HG02678 (cell line): ENCODE measurements around the gene RPH3AL.
"Not testable (repeated sequence)": the region's sequence is repeated elsewhere in the genome, so short reads cannot be mapped to it uniquely, and the experiment has no call there.

Experiments used
- ATAC-seq: cut with Tn5 transposase; IDR thresholded peaks from one replicate; pipeline ENCODE4 v1.9.1; 2021; ENCODE audit warnings: mild to moderate bottlenecking, moderate library complexity; ENCODE audit not compliant: unreplicated experiment

The RPH3AL gene

DNA sequence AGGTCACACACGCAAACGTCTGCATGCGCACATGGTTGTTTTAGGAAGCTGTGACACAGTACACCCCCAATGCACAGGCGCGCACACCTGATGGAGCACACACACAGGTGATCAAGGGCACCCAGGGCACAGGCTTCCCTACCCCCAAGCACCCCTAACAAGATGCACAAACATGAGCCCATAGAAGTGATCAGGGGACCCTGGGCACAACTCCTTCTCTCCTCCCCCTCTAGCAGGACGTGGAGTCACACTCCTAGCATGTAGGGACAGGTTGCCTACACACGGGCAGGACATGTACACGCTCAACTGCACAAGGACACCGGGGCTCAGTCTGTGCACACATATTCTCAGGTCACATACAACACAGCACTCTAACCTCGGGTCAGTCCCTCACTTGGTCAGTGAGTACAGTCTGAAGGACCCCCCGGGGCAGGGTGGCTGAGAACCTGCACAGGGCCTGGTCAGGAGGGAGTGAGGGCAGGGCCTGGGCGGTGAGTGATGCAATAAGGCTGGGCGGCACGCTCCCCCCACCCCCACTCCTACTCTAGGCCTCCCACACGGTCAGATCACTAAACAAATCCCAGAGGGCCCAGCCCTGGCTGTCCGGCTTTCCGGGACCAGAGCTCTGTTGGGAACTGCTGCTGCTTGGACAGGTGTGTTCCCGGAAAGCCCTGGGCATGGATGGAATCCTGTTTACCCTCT, 170.4 kb downstream of the RPH3AL start:
- ATAC-seq: no peak

DNA sequence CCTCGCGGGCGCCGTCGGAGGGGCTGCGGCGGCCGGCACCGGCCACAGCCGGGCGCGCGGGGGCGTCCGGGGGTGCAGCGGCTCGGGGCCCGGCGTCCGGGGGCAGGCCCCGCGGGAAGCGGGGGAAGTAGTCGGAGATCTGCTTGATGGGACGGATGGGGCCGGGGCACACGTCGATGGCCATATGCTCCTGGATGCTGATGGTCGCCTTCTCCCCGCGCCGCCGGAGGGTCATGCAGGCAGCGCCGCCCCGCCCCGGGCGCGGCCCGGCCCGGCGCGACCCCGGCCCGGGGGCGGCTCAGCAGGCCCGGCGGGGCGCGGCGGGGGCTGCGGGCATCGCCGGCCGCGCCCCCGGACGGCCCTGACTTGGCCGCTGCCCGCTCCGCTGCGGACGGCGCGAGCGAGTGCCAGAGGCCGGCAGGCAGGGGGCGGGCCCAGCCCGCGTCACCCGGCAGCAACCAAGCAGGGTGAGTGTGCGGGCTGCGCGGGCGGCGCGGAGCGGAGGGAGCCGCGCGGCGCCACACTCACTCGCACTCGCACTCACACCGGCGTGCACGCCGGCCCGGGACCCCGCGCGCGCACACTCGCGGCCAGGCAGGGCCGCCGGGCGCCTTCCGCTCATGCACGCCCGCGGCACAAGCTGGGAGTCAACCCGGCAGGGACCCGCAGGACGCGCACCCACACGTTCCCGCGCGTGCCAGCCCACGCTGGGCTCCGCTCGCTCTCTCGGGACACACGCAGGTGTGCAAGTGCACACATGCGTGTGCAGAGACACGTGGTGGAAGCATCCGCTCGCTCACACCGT, 171.2 kb downstream of the RPH3AL start, which contains the start of gene DOC2B:
Gene DOC2B (minus strand): TSS at position 406 of the 805 bp plus-strand sequence. CDS start 171 bp downstream, at position 235.
- no peak for ATAC-seq

DNA sequence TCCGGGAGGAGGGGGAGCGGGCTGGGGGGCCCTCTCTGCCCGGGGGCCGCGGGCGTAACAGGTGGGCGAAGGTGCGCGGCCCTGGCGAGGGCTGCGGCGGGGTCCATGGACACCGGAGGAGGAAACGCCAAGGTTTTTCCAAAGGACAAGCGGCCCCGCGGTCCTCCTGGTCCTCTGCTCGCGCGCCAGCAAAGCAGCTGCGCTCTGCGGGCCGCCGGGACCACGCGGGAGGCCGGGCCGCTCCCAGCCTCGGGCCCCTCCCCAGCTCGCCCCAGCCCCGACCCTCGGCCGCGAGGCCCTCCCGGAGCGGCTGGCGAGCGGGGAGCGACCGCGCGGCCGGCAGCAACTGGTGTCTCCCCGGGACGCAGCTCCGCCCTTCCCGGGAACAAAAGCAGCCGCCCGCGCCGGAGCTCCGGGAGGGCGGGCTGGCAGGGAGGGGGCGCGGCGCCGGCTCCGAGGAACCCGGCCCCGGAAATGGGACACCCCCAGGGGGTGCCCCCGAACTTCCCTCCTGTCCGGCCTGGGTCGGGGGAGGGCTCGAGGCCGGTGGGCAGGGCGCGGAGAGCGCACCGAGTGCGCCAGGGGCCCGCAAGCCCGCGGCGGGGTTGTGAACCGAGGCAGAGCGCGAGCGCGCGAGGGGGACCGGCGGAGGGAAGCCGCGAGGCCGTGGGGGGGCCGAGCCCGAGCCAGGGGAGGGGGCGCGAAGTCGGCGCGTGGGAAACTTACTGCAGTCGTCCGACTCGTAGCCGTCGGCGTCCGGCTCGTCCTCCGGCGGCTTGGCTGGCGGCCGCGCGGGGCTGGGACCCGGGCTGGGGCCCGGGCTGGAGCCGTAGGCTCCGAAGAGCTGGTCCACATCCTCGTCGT, 172.0 kb downstream of the RPH3AL start:
- no peak for ATAC-seq

GRCh38 chr17:179781-180380, 172.7 kb downstream of the RPH3AL start:
- ATAC-seq: no peak

DNA sequence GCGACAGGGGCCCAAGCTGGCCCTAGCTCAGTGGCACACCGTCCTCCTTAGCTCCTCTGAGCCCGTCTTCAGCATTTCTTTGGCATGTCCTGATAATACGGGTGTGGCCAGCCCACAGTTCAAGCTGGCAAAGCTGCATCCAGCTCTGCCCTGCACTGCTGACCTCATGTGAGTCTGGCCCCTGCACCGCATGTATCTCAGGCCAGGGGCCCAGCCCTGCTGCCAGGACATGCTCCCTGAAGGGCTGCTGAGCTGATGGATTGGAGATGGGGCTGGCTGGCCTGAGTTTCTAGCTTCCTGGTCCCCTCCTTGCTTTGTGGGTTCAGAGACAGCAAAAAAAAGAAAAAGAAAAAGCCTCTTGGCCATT, 173.6 kb downstream of the RPH3AL start:
- no peak for ATAC-seq

DNA sequence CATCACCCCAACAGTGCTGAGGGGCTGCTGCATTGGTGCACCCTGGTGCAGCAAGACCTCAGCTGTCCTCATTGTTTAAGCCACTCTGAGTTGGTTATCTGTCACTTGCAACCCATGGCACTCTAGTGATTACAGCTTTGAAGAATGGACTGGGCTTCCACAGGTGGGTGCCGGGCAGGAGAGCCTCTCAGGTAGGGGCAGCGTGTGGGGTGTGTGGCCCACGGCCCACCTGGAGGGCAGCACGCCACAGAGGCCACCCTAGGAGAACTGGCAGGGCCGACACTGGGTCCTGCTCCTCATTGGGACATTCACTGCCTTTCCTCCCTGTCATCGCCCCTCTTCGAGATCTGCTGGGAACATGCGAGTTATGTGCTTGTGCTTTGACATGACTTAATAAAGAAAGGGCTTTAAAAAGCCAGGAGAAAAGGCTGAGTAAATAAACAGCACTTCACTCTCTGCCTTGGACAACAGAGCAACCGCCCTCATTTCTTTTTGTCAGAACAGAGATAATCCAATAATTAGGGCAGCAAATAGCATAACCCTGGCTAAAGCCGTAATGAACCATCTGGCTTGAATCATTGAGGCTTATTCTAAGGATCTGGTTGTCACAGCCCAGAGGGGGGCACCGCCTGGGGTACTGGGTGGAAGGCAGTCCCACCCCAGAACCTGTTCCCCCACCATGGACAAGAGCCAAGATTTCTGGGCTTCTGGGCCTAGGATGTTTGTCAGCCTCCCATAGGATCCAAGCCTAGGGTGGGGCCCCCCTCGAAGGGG, 174.1 kb downstream of the RPH3AL start:
- no peak for ATAC-seq

GRCh38 chr17:177762-178161, 174.8 kb downstream of the RPH3AL start:
- ATAC-seq: no peak

DNA sequence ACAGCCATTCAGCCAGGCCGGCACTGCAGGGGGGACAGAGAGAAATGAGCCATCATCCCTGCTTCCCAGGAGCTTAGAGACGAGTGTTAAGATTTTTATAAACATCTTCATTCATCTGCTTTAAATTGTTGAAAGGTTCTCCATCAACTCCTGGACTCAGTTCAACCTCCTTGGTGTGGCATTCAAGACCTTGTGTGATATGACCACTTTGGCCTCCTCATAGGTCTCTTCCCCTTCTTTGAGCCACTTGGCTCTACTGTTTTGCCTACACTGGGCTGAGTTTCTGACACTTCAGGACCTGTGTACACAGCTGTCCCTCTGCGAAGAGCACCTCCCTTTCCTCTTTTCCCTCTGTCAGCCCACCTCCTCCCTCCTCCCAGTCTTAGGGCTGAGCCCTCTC, 175.5 kb downstream of the RPH3AL start:
- no peak for ATAC-seq

GRCh38 chr17:173166-173911, 179.3 kb downstream of the RPH3AL start:
- no peak for ATAC-seq

- no peak for ATAC-seq
Observed at GRCh38 chr17:172401-172800, 180.2 kb downstream of the RPH3AL start.

- no peak for ATAC-seq
Observed at GRCh38 chr17:171871-172270, 180.7 kb downstream of the RPH3AL start.

DNA sequence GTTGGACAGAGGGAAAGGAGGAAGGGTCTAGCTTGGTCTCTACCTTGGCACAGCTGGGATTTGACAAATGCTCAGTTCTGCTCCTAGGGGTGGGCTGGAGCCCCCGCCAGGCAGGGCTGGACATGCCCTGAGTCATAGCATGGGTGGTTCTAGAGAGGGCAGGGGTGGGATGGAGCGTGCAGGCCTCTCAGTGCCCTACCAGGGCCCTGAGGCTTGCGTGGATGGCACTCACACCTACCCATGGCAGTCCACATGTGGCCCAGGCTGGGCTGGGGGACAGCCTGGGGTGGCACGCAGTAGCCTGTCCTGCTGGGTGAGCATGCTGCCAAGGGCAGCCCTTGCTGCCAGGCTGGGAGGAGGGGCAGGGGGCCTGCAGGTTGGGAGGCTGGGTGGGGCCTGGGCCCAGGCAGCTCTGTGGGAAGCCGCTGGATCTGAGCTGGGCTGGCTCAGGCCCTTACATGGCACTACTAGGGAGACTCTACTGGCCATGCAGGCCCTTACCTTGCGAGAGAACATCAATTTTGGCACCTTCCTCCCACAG, 182.4 kb downstream of the RPH3AL start:
- no peak for ATAC-seq

DNA sequence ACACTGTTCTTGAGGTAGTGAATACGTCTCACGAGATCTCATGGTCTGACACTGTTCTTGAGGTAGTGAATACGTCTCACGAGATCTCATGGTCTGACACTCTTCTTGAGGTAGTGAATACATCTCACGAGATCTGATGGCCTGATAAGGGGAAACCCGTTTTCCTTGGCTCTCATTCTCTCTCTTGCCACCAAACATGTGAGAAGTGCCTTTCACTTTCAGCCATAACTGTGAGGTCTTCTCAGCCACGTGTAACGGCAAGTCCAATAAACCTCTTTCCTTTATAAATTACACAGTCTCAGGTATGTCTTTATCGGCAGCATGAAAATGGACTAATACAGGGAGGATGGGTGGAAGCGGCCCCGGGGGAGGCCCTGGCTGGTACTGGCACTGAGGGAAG, 184.0 kb downstream of the RPH3AL start:
- not testable (repeated sequence) for ATAC-seq

DNA sequence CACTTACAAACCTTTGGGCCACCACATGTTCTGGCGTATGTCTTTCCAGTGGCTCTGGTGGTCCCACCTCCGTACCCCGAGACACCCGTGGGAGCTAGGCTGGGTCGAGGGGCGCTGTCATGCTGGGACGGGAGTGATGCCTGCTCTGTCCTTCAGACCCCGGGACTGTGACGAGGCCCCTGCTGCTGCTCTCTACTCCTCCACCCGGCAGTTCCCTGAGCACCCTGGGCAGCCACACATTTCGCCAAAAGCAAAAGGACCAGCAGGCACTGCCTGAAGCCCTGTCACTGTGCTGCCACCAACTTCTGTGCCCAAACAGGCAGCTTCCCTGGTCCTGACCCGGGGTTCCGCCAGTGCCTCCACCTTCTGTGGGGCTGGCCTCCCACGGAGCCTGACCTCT, 186.7 kb downstream of the RPH3AL start:
- ATAC-seq: no peak

- ATAC-seq: no peak
Observed at GRCh38 chr17:164303-165235, 188.0 kb downstream of the RPH3AL start.

- ATAC-seq: no peak
Observed at GRCh38 chr17:163514-164098, 189.0 kb downstream of the RPH3AL start.

DNA sequence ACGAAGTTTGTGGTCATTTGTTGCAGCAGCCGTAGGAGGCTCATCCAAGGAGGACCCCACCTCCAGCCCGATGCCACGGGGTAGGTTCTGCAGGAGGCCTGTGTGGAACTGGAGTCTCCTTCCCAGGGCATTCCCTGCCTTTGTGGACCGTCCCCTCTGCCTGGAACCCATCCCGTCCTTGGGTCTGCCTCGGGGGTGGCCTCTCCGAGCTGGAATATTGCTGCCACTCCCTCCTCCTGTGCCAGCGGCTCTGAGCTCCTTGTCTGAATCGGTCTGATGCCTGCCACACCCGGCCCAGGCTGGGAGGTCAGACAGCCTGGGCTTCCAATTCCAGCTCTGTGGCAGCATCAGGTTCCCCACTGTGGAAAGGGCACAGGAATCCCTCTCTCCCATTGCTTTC, 189.9 kb downstream of the RPH3AL start:
- no peak for ATAC-seq
